Right lobe of liver (tissue), 6 donors: ENCODE data around the gene CCDC167. TPM values are rescaled to one million over a fixed set of nuclear protein-coding genes. Genes with fewer than 3 reads are reported as not detected.
"Not testable (repeated sequence)": the region's sequence is repeated elsewhere in the genome, so short reads cannot be mapped to it uniquely, and the experiment has no call there.

Source experiments
- ATAC-seq, 4 donors: fragments of 200-7000 bp; cut with Tn5 transposase; one replicate each; pipeline ENCODE4 v1.9.1; 2020; ENCODE audit warnings: mild to moderate bottlenecking in 4 of 4, moderate library complexity in 4 of 4
- DNase-seq, 3 donors: peaks; one replicate each; pipeline ENCODE4 v3.0.0-alpha.2; 2020
- H3K27ac ChIP-seq, 3 donors: fragments of 200-600 bp; one replicate each; pipeline ENCODE4 v1.8.0; 2022
- H3K27me3 ChIP-seq, 2 donors: fragments of 200-600 bp; one replicate each; pipeline ENCODE4 v1.8.0; 2022
- H3K36me3 ChIP-seq, 4 donors: fragments of 200-600 bp; sonication (generic) in 1 of 4; one replicate each; pipeline versions ENCODE4 v1.5.1 to v1.8.0; 2017 to 2022; ENCODE audit warnings: control low read depth in 1 of 4
- H3K4me1 ChIP-seq, 4 donors: fragments of 200-600 bp; sonication (generic) in 1 of 4; one replicate each; pipeline versions ENCODE4 v1.5.1 to v1.8.0; 2017 to 2022; ENCODE audit warnings: control low read depth in 1 of 4
- H3K4me3 ChIP-seq, 3 donors: fragments of 200-600 bp; one replicate each; pipeline ENCODE4 v1.8.0; 2022
- H3K9me3 ChIP-seq, 4 donors: fragments of 200-600 bp; sonication (generic) in 1 of 4; one replicate each; pipeline versions ENCODE4 v1.5.1 to v1.8.0; 2017 to 2022; ENCODE audit warnings: control low read depth in 1 of 4
- POLR2A ChIP-seq: fragments of 450-650 bp; IDR thresholded peaks from one replicate; pipeline ENCODE4 v1.6.1; 2017; ENCODE audit warnings: antibody characterized with exemption, mild to moderate bottlenecking
- WGBS: methylation state at CpG from one replicate; pipeline ENCODE4 v1.1.6; 2018; ENCODE audit warnings: low coverage, low lambda C conversion rate; ENCODE audit not compliant: insufficient coverage; ENCODE audit errors: missing lambda C conversion rate; 5-methylcytosine and 5-hydroxymethylcytosine counted together
- intact Hi-C, 2 donors: fragments of 100-400 bp; cut with DNase I; formaldehyde crosslinking; loops; one replicate each; pipeline versions ENCODE4 v1.11.2 to v1.14.1; 2022
- total RNA-seq, 6 experiments: library from RNA; depleted of rRNA in 2 of 6; stranded (reverse); fragments of >200 nt in 2 of 6; fragmentation: NEBNext Ultra II Directional in 3 of 6; extraction: Animal tissue kit (Norgen Biotek cat#: 25700) in 3 of 6; gene quantifications; one replicate each; pipeline versions ENCODE4 v1.1.0 to v1.2.4, GENCODE V29; 2016 to 2023
- TF ChIP-seq, protein P1 (sequence below), 4 donors: fragments of 200-600 bp in 3 of 4; fragments of 450-650 bp in 1 of 4; IDR thresholded peaks; one replicate each; pipeline versions ENCODE4 v1.5.1 to v1.8.0; 2016 to 2022; ENCODE audit warnings: antibody characterized with exemption in 4 of 4, mild to moderate bottlenecking in 2 of 4
- donor health status: DM: no; HTN: yes; CAD: no.
- donor health status: DM: no; HTN: no; CAD: no.
- donor health status: DM: no; HTN: no; CAD: no.
- donor health status: DM: no; HTN: yes; CAD: no.
- donor health status: DM: no; HTN: yes; CAD: no.

Gene CCDC167
- total RNA-seq, 6 experiments from 2014 or later, result 16.5 to 103 (median 26.9) TPM

DNA sequence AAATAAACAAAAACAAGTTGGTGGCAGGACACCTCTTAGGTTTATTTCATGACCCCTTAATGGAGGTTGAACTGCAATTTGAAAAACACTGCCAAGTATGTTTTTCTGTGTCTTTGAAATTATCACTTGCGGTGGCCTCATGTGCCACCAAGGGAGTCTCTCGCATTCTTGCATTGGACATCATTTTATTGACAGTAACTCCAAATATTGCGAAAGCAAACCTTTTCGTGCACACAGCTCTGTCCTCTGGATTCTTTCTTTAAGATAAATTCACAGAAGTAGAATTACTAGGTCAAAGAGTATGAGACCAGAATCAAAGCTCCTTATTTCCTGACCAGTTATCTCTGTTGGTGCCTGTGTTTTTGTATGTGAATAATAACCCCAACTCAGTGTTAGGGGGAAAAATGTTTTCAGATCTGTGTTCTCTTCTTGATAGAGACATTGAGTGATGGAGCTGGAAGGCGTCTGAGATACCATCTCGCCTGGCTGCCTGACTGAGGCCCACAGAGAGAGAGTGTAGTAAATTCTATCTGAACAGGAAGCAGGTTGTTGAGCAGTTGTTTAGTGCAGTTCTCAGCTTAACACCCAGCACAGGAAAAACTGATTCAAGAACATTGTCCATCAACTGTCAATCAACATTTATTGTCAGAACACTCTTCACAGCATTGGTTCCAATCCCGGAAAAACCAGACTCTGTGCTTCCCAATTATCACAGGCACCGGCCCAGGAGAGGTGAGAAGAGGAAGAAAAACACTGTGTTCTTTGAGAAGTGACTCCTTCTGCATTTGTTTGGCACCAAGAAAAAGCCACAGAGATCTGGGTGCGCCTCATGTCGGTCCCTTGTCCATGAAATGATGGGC, 2.2 kb upstream of the CCDC167 start:
- Histone ChIP-seq H3K36me3 (no peaks in the 10 kb centered on the region), H3K27ac (peak overlapping the region in 1 of 3 donors; percentile 2), H3K4me1 (peaks cover 0 to 7% (median 3%) of the 10 kb centered on the region in 4 donors), H3K27me3 (no peaks in the 10 kb centered on the region), H3K9me3 (no peaks in the 10 kb centered on the region), H3K4me3 (no peak overlapping the region)
- intact Hi-C loops, result no loop called here
- ATAC-seq (no peak), DNase-seq (no peak)
- TF ChIP-seq, protein P1, sequence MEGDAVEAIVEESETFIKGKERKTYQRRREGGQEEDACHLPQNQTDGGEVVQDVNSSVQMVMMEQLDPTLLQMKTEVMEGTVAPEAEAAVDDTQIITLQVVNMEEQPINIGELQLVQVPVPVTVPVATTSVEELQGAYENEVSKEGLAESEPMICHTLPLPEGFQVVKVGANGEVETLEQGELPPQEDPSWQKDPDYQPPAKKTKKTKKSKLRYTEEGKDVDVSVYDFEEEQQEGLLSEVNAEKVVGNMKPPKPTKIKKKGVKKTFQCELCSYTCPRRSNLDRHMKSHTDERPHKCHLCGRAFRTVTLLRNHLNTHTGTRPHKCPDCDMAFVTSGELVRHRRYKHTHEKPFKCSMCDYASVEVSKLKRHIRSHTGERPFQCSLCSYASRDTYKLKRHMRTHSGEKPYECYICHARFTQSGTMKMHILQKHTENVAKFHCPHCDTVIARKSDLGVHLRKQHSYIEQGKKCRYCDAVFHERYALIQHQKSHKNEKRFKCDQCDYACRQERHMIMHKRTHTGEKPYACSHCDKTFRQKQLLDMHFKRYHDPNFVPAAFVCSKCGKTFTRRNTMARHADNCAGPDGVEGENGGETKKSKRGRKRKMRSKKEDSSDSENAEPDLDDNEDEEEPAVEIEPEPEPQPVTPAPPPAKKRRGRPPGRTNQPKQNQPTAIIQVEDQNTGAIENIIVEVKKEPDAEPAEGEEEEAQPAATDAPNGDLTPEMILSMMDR (IDR thresholded peaks at IDR 0.05), result no peak
- 40% methylated on average over 9 of the region's 10 CpGs for WGBS

DNA sequence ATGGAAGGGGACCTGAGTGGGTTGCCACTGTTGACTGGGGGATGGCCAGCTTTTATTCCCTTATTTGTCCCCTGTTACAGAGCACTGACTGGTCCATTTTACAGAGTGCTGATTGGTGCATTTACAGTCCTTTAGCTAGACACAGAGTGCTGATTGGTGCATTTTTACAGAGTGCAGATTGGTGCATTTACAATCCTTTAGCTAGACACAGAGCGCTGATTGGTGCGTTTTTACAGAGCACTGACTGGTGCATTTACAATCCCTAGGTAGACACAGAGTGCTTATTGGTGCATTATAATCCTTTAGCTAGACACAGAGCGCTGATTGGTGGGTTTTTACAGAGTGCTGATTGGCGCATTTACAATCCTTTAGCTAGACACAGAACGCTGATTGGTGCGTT, 1.2 kb upstream of the CCDC167 start:
- H3K36me3 ChIP-seq, DNase-seq, H3K27me3 ChIP-seq, H3K9me3 ChIP-seq, H3K27ac ChIP-seq, intact Hi-C loops, H3K4me1 ChIP-seq, H3K4me3 ChIP-seq, ATAC-seq: not testable (repeated sequence)
- WGBS, result 100% methylated on average over 1 of the region's 6 CpGs

DNA sequence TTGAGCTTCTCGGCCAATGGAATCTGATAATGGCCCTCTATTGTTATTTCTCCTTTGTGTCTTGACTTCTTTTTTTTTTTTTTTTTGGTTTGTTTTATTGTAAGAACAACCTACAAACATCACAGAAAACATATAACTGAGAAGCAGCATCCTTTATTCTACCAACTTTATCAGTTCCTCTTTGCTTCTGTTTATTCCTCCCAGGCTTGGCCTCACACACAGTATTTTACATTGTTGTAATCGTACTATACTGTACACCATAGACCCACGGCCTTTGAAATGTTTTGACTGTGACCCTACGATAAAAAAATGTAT, 558 bp upstream of the CCDC167 start:
- Histone ChIP-seq H3K36me3 (no peaks in the 10 kb centered on the region), H3K27me3 (no peaks in the 10 kb centered on the region), H3K9me3 (no peaks in the 10 kb centered on the region), H3K27ac (no peak overlapping the region), H3K4me1 (peaks cover 0 to 7% (median 3%) of the 10 kb centered on the region in 4 donors), H3K4me3 (peak overlapping the region; percentile 49 to 71 (median 71))
- WGBS, result 69% methylated on average over 4 of the region's 4 CpGs
- DNase-seq (no peak), ATAC-seq (no peak)
- intact Hi-C loops, result no loop called here
- no peak for TF ChIP-seq POLR2A
- TF ChIP-seq, protein P1 (IDR thresholded peaks at IDR 0.05), result no peak

DNA sequence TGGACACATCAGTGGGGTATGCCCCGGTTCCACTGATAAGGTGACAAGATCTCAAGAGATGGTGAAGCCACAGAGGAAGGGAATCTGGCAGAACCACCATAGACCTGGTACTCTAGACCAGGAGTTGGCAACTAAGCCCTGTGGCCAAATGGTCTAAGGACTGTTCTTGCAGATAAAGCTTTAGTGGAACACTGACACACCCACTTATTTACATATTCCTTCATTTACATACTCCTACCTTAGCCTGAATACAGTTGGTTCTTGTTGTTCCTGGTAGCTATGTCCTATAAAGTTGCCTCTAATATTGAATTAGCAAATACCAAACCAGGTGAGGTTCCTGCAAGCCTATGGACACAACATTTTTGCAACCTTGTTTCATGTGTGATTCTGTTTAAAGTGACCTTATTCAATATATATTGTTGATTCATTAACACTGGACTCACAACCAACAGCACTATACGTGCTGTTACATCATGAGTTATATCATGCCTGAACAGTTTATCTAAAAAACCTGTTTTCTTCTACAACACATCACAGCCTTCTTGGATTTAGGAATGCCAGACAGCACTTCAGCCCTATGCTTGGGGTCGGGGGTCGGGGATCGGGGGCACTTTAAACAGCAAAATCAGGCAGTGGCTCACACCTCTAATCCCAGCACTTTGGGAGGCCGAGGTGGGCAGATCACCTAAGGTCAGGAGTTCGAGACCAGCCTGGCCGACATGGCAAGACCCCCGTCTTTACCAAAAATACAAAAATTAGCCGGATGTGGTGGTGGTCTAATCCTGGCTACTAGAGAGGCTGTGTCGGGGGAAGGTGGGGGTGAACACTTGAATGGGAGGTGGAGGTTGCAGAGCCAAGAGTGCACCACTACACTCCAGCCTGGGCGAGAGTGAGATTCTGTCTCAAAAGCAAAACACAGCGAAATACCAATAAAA, 2.5 kb downstream of the CCDC167 start:
- 75% methylated on average over 7 of the region's 13 CpGs for WGBS
- Histone ChIP-seq H3K36me3 (no peaks in the 10 kb centered on the region), H3K27me3 (no peaks in the 10 kb centered on the region), H3K4me1 (peaks cover 0 to 16% (median 3%) of the 10 kb centered on the region in 4 donors), H3K27ac (no peak overlapping the region), H3K9me3 (no peaks in the 10 kb centered on the region), H3K4me3 (no peak overlapping the region)
- no peak for DNase-seq
- intact Hi-C loops, result no loop called here
- ATAC-seq, result no peak
- no peak for TF ChIP-seq POLR2A
- TF ChIP-seq, protein P1 (IDR thresholded peaks at IDR 0.05), result no peak
